Kidney (tissue), 14 donors: ENCODE measurements around the gene HDAC9. TPM values are rescaled to one million over a fixed set of nuclear protein-coding genes. Genes with fewer than 3 reads are reported as not detected.

ENCODE experiments used
- DNase-seq, 5 donors: peaks; one replicate each; pipeline ENCODE4 v3.0.0-alpha.2; 2013 to 2020
- FAIRE-seq: peaks from 2 replicates; lab custom pipeline; 2012; peaks lifted over from hg19 to GRCh38; lab: Jason Lieb, UNC
- H3K27ac ChIP-seq, 2 donors: one replicate each; pipeline ENCODE4 v1.7.0; 2013; ENCODE audit warnings: low read depth in 2 of 2, low read length in 2 of 2, inconsistent platforms in 1 of 2
- H3K27me3 ChIP-seq: one replicate; pipeline ENCODE4 v1.7.1; 2013; ENCODE audit warnings: low read length, inconsistent platforms; ENCODE audit not compliant: control insufficient read depth, insufficient read depth
- H3K36me3 ChIP-seq, 3 donors: one replicate each; pipeline versions ENCODE4 v1.7.0 to v1.7.1; 2013; ENCODE audit warnings: low read length in 3 of 3, control low read depth in 1 of 3, inconsistent platforms in 1 of 3; ENCODE audit not compliant: insufficient read depth in 3 of 3, control insufficient read depth in 2 of 3
- H3K4me1 ChIP-seq, 3 donors: one replicate each; pipeline versions ENCODE4 v1.7.0 to v1.7.1; 2013; ENCODE audit warnings: low read length in 3 of 3, inconsistent platforms in 1 of 3, low read depth in 1 of 3; ENCODE audit not compliant: control insufficient read depth in 2 of 3, insufficient read depth in 2 of 3
- H3K4me3 ChIP-seq, 3 donors: one replicate each; pipeline versions ENCODE4 v1.7.0 to v1.8.1; 2013; ENCODE audit warnings: low read length in 3 of 3, control low read depth in 1 of 3, inconsistent platforms in 1 of 3
- H3K9ac ChIP-seq, 3 donors: one replicate each; pipeline versions ENCODE4 v1.7.0 to v1.7.1; 2013; ENCODE audit warnings: low read length in 3 of 3, control low read depth in 1 of 3, inconsistent platforms in 1 of 3
- H3K9me3 ChIP-seq, 3 donors: one replicate each; pipeline versions ENCODE4 v1.7.0 to v1.7.1; 2013; ENCODE audit warnings: low read length in 3 of 3, control low read depth in 1 of 3, inconsistent platforms in 1 of 3; ENCODE audit not compliant: control insufficient read depth in 2 of 3, insufficient read depth in 1 of 3
- intact Hi-C: fragments of 100-400 bp; cut with DNase I; formaldehyde crosslinking; loops from one replicate; pipeline ENCODE4 v1.11.1; 2022
- polyA plus RNA-seq: library from polyadenylated mRNA; stranded (reverse); fragments of 350-450 nt; fragmentation: Illumina TruSeq; extraction: RNeasy Lipid Tissue Mini Kit (QIAGEN cat#74804); gene quantifications from one replicate; pipeline ENCODE4 v1.2.3, GENCODE V29; 2014; ENCODE audit warnings: low read depth, low replicate concordance; ENCODE audit not compliant: insufficient read depth
- total RNA-seq: library from RNA; stranded (reverse); fragmentation: NEBNext Ultra II Directional; extraction: Animal tissue kit (Norgen Biotek cat#: 25700); gene quantifications from one replicate; pipeline ENCODE4 v1.2.1, GENCODE V29; 2021
- TF ChIP-seq, protein P1 (sequence below): IDR thresholded peaks from 3 replicates; pipeline ENCODE4 v1.5.1; 2012; ENCODE audit warnings: mild to moderate bottlenecking, moderate library complexity, borderline replicate concordance; ENCODE audit not compliant: insufficient read depth; ENCODE audit errors: extremely low read depth
- donor health status: control.
- donor health status: control.
- donor health status: control.
- donor health status: control.
- donor health status: control.
- donor health status: DM: yes; HTN: yes; CAD: no.
- donor health status: Normal renal cell carcinoma (clear cell type).

Gene HDAC9
- total and polyA plus RNA-seq, 2 donors from 2014 or later, result 2.1 to 22.1 TPM

DNA sequence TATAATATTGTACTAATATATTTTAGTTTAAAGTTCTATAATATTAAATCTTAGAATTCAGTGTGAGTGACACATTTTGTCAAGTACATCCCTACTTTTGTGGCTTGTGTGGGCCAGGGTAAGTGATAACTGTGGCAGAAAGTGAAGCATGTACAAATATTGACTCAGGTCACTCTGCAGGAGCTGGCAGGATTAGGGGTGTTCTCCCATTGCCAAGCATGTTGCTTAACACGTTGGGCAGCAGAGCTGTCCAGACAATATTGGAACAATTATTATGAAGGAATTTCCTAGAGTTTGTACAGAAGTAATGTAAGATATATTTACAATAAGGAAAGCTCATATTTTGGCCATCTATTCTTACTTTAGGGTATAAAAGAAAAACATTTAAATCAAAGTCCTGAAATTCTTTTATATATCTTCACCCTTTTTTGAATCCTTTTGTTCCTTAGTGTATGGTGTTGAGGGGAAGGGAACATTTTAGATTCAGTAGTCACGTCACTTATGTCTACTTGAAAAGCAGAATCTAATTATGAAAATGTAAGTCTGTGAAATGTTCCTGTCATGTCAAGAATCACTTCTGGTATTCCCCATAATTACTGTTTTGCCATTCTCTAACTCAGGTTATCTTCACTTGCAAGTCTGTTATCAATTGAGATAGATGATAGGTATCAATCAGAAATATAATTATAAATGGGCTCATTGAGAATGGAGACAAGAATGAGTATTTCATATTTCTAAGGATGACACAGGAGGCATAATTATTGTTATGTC is 4.0 kb downstream of the HDAC9 start:
- Histone ChIP-seq H3K36me3 (no peaks in the 10 kb centered on the region), H3K27me3 (no peaks in the 10 kb centered on the region), H3K9ac (no peak overlapping the region), H3K27ac (no peak overlapping the region), H3K4me3 (no peak overlapping the region), H3K4me1 (no peaks in the 10 kb centered on the region), H3K9me3 (no peaks in the 10 kb centered on the region)
- TF ChIP-seq, protein P1, sequence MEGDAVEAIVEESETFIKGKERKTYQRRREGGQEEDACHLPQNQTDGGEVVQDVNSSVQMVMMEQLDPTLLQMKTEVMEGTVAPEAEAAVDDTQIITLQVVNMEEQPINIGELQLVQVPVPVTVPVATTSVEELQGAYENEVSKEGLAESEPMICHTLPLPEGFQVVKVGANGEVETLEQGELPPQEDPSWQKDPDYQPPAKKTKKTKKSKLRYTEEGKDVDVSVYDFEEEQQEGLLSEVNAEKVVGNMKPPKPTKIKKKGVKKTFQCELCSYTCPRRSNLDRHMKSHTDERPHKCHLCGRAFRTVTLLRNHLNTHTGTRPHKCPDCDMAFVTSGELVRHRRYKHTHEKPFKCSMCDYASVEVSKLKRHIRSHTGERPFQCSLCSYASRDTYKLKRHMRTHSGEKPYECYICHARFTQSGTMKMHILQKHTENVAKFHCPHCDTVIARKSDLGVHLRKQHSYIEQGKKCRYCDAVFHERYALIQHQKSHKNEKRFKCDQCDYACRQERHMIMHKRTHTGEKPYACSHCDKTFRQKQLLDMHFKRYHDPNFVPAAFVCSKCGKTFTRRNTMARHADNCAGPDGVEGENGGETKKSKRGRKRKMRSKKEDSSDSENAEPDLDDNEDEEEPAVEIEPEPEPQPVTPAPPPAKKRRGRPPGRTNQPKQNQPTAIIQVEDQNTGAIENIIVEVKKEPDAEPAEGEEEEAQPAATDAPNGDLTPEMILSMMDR, result no peak
- intact Hi-C loops, result no loop called here
- DNase-seq (no peak), FAIRE-seq (no peak)

DNA sequence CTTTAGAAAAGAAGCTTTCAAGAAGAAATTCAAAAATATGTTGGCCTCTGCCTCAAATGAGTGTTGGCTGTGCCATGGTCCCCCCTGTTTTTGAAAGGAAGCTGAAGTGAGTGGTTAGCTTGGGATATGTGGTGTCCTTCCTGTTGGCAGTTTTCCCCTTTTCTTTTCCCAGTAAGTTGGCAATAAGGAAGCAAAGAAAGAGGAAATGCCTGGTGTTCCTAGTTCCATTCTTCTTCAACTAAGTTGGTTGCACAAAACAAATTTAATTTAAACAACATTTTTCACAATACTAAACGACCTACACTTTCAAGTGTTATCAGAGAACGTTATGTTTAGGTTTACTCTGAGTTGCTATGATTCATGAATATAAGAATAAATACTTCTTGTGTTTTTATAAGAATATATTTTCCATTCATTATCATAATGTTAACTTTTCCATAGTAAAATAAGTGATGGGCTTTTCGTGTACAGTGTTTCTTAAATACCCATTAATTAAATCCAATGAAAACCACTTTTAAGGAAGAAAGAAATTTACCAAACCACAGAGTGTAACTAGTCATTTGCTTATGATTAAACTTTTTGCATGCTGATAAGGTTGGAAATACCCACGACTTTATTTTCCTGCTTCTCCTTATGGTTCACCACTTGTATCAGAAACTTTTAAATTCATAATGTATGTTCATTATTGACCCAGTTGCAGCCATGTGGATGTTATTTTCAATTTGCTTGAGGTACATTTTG is 7.7 kb downstream of the HDAC9 start:
- intact Hi-C loops, result no loop called here
- no peaks in the 10 kb centered on the region for H3K4me1 ChIP-seq
- FAIRE-seq, result no peak

DNA sequence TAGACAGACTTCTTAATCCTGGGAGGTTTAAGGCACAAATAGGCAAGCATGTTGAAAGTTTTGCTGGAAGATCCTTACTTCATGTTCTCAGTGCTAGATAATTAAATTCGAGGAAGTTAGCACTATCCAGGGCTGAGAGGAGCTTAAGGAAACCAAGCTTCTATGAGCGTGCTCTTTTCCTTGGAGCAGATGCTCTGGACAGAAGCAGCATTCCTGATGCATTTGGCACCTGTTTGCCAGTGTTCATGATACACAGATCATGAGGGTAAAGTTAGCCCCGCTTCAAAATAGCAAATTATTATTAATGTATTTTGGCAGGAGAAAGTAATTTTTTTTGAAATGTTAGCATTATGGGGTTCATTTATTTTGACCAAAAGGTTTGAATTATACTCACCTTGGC is 9.4 kb downstream of the HDAC9 start:
- intact Hi-C loops, result no loop called here
- no peak overlapping the region for H3K9ac ChIP-seq

More for the DNA sequence above, 7.7 kb downstream of the HDAC9 start:
- Histone ChIP-seq H3K36me3 (no peaks in the 10 kb centered on the region), H3K9me3 (no peaks in the 10 kb centered on the region), H3K9ac (no peak overlapping the region), H3K27ac (no peak overlapping the region), H3K27me3 (no peaks in the 10 kb centered on the region), H3K4me3 (no peak overlapping the region)
- DNase-seq, result no peak
- TF ChIP-seq, protein P1, result no peak

More for the DNA sequence above, 9.4 kb downstream of the HDAC9 start:
- no peak for DNase-seq
- H3K36me3 ChIP-seq, result no peaks in the 10 kb centered on the region
- no peak for FAIRE-seq
- no peak overlapping the region for H3K27ac ChIP-seq
- no peak overlapping the region for H3K4me3 ChIP-seq
- H3K27me3 ChIP-seq, result no peaks in the 10 kb centered on the region
- no peaks in the 10 kb centered on the region for H3K4me1 ChIP-seq
- no peaks in the 10 kb centered on the region for H3K9me3 ChIP-seq
- TF ChIP-seq, protein P1, result no peak
